Natural killer cell (primary cell): Measurements from ENCODE around the gene PCDH9. TPM values are rescaled to one million over a fixed set of nuclear protein-coding genes. Genes with fewer than 3 reads are reported as not detected.

ENCODE experiments used
- ATAC-seq, 3 donors: fragments of 150-1000 bp in 2 of 3; fragments of 200-7000 bp in 1 of 3; cut with Tn5 transposase; 1 replicate in 1 of 3; 2 replicates in 2 of 3; pipeline ENCODE4 v1.10.0; 2021; ENCODE audit warnings: mild to moderate bottlenecking in 2 of 3, moderate library complexity in 2 of 3
- DNase-seq, 2 donors: peaks; one replicate each; pipeline versions ENCODE4 v3.0.0 to v3.0.0-alpha.2; 2013 to 2021; ENCODE audit warnings: mixed read lengths in 1 of 2
- H3K27ac ChIP-seq: one replicate; pipeline ENCODE4 v1.5.1; 2013; ENCODE audit warnings: mild to moderate bottlenecking, low read length
- H3K27me3 ChIP-seq: one replicate; pipeline ENCODE4 v1.6.1; 2013; ENCODE audit warnings: low read length; ENCODE audit not compliant: control insufficient read depth, insufficient read depth
- H3K36me3 ChIP-seq: one replicate; pipeline ENCODE4 v1.6.1; 2013; ENCODE audit warnings: low read length; ENCODE audit not compliant: control insufficient read depth, insufficient read depth
- H3K4me1 ChIP-seq: one replicate; pipeline ENCODE4 v1.6.1; 2013; ENCODE audit warnings: low read length; ENCODE audit not compliant: control insufficient read depth, insufficient read depth
- H3K4me3 ChIP-seq: one replicate; pipeline ENCODE4 v1.5.1; 2013; ENCODE audit warnings: low read length
- H3K9me3 ChIP-seq: one replicate; pipeline ENCODE4 v1.6.1; 2013; ENCODE audit warnings: low read length; ENCODE audit not compliant: control insufficient read depth, insufficient read depth
- H3K27ac Mint-ChIP-seq, 2 donors: one replicate each; pipeline ENCODE4 v1.8.0; 2022; ENCODE audit warnings: mild to moderate bottlenecking in 2 of 2, mixed read lengths in 2 of 2, moderate library complexity in 1 of 2
- H3K27me3 Mint-ChIP-seq, 2 donors: one replicate each; pipeline ENCODE4 v1.8.0; 2022; ENCODE audit warnings: low read depth in 2 of 2, mixed read lengths in 2 of 2
- H3K36me3 Mint-ChIP-seq: one replicate; pipeline ENCODE4 v1.8.0; 2022; ENCODE audit warnings: mixed read lengths
- H3K4me1 Mint-ChIP-seq, 2 donors: one replicate each; pipeline ENCODE4 v1.8.0; 2022; ENCODE audit warnings: mixed read lengths in 2 of 2
- H3K4me3 Mint-ChIP-seq: one replicate; pipeline ENCODE4 v1.8.0; 2022; ENCODE audit warnings: mild to moderate bottlenecking, moderate library complexity, mixed read lengths
- H3K9me3 Mint-ChIP-seq, 2 donors: one replicate each; pipeline ENCODE4 v1.8.0; 2022; ENCODE audit warnings: mixed read lengths in 2 of 2
- CTCF ChIP-seq: fragments of 200-600 bp; IDR thresholded peaks from one replicate; pipeline ENCODE4 v1.8.0; 2022; ENCODE audit warnings: antibody characterized with exemption
- WGBS: methylation state at CpG from one replicate; pipeline ENCODE4 v1.1.7; 2013; ENCODE audit warnings: missing lambda C conversion rate; ENCODE audit not compliant: insufficient coverage; 5-methylcytosine and 5-hydroxymethylcytosine counted together
- intact Hi-C: fragments of 100-400 bp; cut with micrococcal nuclease; formaldehyde crosslinking; loops from one replicate; pipeline ENCODE4 v1.14.2; 2022
- total RNA-seq, 4 donors: library from RNA; stranded (reverse); fragments of 120-200 nt in 1 of 4; gene quantifications; one replicate each; pipeline versions ENCODE4 v1.2.3 to v1.2.4, GENCODE V29; 2013 to 2022

Gene PCDH9
- total RNA-seq, 3 donors from 2014 or later (not counting 1 experiment from before 2014, with no cell fraction given): 0.43 to 1.5 (median 0.68) TPM

- Histone ChIP-seq H3K36me3 (no peaks in the 10 kb centered on the region), H3K27ac (no peak overlapping the region), H3K9me3 (no peaks in the 10 kb centered on the region), H3K4me1 (no peaks in the 10 kb centered on the region), H3K27me3 (no peaks in the 10 kb centered on the region), H3K4me3 (no peak overlapping the region)
- H3K9me3 Mint-ChIP-seq: peaks cover 3 to 4% of the 10 kb centered on the region in 2 donors
- ATAC-seq (no peak), DNase-seq (no peak)
- 88% methylated on average over 5 of the region's 5 CpGs for WGBS
- no peaks in the 10 kb centered on the region for H3K27me3 Mint-ChIP-seq
- no peak overlapping the region for H3K4me3 Mint-ChIP-seq
- intact Hi-C loops: no loop called here
- no peaks in the 10 kb centered on the region for H3K36me3 Mint-ChIP-seq
- no peaks in the 10 kb centered on the region for H3K4me1 Mint-ChIP-seq
- H3K27ac Mint-ChIP-seq: no peak overlapping the region
- TF ChIP-seq CTCF: no peak
Observed at GRCh38 chr13:67061750-67062149, 168.4 kb downstream of the PCDH9 start.

- H3K36me3 ChIP-seq: no peaks in the 10 kb centered on the region
- no peaks in the 10 kb centered on the region for H3K4me1 ChIP-seq
- H3K36me3 Mint-ChIP-seq: no peaks in the 10 kb centered on the region
- H3K9me3 ChIP-seq: no peaks in the 10 kb centered on the region
- no peak for ATAC-seq
- H3K27me3 Mint-ChIP-seq: no peaks in the 10 kb centered on the region
- intact Hi-C loops: no loop called here
- no peak overlapping the region for H3K27ac ChIP-seq
- H3K4me1 Mint-ChIP-seq: no peaks in the 10 kb centered on the region
- peaks cover 5 to 7% of the 10 kb centered on the region in 2 donors for H3K9me3 Mint-ChIP-seq
- no peak for TF ChIP-seq CTCF
- no peaks in the 10 kb centered on the region for H3K27me3 ChIP-seq
- H3K27ac Mint-ChIP-seq: no peak overlapping the region
- WGBS: 88% methylated on average over 7 of the region's 8 CpGs
- no peak overlapping the region for H3K4me3 ChIP-seq
- DNase-seq: no peak
- no peak overlapping the region for H3K4me3 Mint-ChIP-seq
Observed at GRCh38 chr13:67052550-67053490, 177.3 kb downstream of the PCDH9 start.

GRCh38 chr13:67049744-67050143 is 180.4 kb downstream of the PCDH9 start:
- WGBS: 80% methylated on average over 1 of the region's 1 CpG
- Mint-ChIP-seq H3K4me3 (no peak overlapping the region), H3K27ac (no peak overlapping the region), H3K36me3 (no peaks in the 10 kb centered on the region), H3K9me3 (peaks cover 2 to 7% of the 10 kb centered on the region in 2 donors), H3K27me3 (no peaks in the 10 kb centered on the region), H3K4me1 (no peaks in the 10 kb centered on the region)
- intact Hi-C loops: no loop called here
- Histone ChIP-seq H3K4me1 (no peaks in the 10 kb centered on the region), H3K27ac (no peak overlapping the region), H3K4me3 (no peak overlapping the region), H3K27me3 (no peaks in the 10 kb centered on the region), H3K36me3 (no peaks in the 10 kb centered on the region), H3K9me3 (no peaks in the 10 kb centered on the region)
- no peak for DNase-seq
- TF ChIP-seq CTCF: no peak
- ATAC-seq: no peak

- WGBS: 78% methylated on average over 1 of the region's 2 CpGs
- Histone ChIP-seq H3K9me3 (no peaks in the 10 kb centered on the region), H3K4me1 (no peaks in the 10 kb centered on the region), H3K36me3 (no peaks in the 10 kb centered on the region), H3K4me3 (no peak overlapping the region), H3K27ac (no peak overlapping the region), H3K27me3 (no peaks in the 10 kb centered on the region)
- ATAC-seq: no peak
- no peak for TF ChIP-seq CTCF
- H3K27me3 Mint-ChIP-seq: no peaks in the 10 kb centered on the region
- no peak overlapping the region for H3K4me3 Mint-ChIP-seq
- peaks cover 2 to 7% of the 10 kb centered on the region in 2 donors for H3K9me3 Mint-ChIP-seq
- intact Hi-C loops: no loop called here
- H3K27ac Mint-ChIP-seq: no peak overlapping the region
- no peaks in the 10 kb centered on the region for H3K4me1 Mint-ChIP-seq
- H3K36me3 Mint-ChIP-seq: no peaks in the 10 kb centered on the region
- DNase-seq: no peak
Observed at GRCh38 chr13:67048821-67049150, 181.3 kb downstream of the PCDH9 start.
